GM21515 (cell line): ENCODE results near the gene NCLN.
"Not testable (repeated sequence)": the region's sequence is repeated elsewhere in the genome, so short reads cannot be mapped to it uniquely, and the experiment has no call there.

Experiments used
- ATAC-seq: cut with Tn5 transposase; IDR thresholded peaks from one replicate; pipeline ENCODE4 v1.9.1; 2021; ENCODE audit not compliant: unreplicated experiment

The NCLN gene

DNA sequence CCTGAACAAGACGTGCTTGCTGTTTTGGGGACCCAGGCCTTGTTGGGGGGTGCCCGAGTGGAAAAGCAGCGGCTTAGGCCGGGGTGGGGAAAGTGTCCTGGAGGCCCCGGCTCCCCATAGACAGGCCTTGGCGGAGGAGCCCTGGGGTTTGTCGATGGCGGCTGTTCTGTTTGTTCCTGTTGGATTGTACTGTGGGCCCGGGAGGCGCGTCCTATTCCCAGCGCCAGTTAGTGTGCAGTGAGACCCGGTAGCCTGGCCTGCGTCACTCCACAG, 11.1 kb downstream of the NCLN start:
- ATAC-seq, result no peak

DNA sequence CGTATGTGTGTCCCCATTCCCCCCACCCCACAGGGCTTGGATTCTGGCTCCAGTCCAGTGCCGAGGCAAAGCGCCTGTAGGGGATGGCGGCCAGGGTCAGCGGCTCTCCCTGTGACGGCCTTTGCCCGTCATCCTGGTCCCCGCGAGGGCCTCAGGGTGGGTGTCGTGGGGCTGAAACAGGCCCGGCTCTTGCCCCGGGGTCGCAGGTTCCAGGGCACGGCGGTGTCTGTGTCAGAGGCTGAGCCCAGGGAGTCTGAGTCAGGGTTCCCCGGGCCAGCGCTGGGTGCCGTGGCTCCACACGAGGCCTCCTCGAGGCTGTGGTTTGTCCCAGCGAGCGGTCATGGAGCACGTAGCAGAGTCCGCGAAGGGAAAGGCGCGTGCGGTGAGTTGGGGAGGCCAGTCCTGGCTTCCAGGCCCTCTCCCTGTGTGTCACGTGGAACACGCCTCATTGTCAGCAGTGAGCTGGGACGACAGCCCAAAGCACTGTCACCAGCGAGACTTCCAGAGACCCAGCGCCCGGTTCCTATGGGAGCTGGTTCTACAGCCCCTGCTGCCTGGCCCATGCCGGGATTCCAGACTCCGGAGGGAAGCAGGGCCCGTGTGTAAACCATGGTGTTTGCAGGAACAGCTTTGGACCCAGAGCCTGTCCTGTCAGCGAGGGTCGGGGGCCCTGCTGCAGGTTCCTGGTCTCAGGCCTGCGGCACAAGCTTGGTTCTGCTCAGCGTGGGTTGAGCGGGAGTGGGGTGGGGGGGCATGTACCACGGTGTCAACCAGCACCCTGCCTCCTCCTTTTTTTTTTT, 13.4 kb downstream of the NCLN start:
- no peak for ATAC-seq

GRCh38 chr19:3201072-3201700, 15.5 kb downstream of the NCLN start:
- ATAC-seq, result no peak

DNA sequence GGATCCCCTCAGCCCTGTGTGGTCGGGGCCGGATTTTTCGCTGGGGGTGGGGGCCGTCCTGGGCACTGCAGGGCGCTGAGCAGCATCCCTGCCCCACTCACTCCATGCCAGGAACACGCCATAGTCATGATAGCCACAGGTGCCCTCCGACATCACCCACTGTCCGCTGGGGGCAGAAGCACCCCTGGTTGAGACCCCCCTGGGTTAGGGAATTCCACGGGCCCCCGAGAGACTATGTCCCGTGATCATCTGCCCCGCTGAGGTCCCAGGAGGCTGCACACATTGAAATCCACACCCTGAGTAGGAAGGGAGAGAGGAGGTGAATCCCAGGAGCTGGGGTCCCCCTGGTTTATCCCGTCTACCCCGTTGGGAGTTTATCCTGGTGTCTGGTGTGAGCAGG, 16.2 kb downstream of the NCLN start:
- no peak for ATAC-seq

DNA sequence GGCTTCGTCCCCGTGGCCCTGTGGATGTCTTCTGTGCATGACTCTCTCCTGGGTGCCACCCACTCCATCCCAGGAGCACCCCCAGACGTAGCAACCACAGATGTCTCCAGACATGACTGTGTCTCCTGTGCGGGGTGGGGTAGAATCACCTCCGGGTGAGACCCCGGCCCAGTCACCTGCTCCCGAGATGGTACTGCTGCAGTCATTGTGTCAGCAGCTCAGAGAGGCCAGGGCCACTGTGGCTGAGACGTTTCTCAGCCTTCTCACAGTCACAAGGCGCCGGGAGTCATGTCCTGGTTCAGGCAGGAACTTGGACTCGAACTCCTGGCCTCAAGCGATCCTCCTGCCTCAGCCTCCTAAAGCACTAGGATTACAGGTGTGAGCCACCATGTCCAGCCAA, 16.6 kb downstream of the NCLN start:
- ATAC-seq, result no peak

- ATAC-seq, result not testable (repeated sequence)
Measured at GRCh38 chr19:3202895-3203294, 17.2 kb downstream of the NCLN start.

DNA sequence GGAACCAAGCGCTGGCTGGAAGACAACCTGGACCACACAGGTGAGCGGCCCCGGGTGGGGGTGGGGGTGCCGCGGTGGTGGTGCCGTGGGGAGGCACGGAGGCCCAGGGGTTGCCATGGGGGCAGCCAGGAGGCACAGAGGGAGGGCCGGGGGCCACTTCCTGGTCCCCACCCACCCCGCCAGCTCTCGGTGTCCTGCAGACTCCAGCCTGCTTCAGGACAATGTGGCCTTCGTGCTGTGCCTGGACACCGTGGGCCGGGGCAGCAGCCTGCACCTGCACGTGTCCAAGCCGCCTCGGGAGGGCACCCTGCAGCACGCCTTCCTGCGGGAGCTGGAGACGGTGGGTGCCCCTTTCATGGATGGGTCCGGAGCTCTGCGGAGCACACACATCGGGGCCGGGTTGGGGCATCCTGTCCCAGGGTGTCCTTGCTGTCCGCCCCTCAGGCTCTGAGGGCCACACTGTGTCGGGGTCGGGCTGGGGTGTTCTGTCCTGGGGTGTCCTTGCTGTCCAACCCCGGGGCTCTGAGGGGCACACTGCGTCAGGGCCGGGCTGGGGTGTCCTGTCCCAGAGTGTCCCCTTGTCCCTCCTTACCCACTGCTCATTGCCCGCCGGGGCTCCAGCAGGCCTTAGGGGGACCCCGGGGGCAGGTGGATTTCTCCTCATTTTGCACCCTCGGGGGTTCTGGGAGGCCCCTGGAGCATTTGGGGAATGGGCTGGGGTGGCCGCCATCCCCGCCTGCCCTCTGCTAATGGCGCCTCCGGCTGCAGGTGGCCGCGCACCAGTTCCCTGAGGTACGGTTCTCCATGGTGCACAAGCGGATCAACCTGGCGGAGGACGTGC, 18.3 kb downstream of the NCLN start:
- ATAC-seq, result no peak

DNA sequence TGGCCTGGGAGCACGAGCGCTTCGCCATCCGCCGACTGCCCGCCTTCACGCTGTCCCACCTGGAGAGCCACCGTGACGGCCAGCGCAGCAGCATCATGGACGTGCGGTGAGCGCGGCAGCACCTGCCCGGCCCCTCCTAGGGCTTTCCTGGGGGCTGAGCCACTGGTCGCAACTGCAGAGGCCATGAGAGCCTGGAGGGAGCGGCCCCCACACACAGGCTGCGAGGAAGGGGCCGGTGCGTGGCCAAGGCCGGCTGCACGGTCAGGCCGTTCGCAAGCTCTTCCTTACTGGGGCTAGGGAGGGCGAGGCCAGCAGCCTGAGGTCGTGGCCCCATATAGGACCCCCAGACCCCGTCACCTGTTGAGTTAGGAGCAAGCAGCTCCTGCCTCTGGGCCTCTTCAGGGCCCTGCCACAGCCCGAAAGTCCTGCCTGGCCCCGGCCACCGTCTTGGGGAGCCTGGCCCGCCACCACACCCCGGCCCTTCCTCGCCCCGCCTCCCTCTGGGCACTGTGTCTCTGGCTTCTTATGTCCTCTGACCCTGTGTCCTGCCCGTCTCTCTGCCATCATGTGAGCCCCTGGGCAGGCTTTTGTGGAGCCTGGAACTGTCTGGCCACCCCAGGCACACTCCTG, 19.0 kb downstream of the NCLN start:
- ATAC-seq, result no peak

DNA sequence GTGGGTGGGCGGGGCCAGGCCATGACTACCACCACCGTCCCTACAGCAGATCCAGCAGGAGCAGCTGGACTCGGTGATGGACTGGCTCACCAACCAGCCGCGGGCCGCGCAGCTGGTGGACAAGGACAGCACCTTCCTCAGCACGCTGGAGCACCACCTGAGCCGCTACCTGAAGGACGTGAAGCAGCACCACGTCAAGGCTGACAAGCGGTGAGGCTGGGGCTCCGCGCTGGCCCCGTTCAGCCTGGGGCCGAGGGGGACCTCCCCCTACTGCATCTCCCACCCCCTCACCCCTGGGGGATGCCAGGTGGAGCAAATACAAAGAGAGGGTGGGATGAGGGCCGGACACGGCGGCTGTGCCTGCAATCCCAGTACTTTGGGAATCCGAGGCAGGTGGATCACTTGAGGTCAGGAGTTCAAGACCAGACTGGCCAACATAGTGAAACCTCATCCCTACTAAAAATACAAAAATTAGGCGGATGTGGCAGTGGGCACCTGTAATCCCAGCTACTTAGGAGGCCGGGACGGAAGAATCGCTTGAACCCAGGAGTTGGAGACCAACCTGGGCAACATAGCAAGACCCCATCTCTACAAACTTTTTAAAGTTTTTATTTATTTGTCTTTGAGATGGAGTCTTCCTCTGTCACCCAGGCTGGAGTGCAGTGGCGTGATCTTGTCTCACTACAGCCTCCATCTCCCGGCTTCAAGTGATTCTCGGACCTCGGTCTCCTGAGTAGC, 20.7 kb downstream of the NCLN start:
- no peak for ATAC-seq

- no peak for ATAC-seq
Measured at GRCh38 chr19:3207461-3208242, 21.9 kb downstream of the NCLN start.

DNA sequence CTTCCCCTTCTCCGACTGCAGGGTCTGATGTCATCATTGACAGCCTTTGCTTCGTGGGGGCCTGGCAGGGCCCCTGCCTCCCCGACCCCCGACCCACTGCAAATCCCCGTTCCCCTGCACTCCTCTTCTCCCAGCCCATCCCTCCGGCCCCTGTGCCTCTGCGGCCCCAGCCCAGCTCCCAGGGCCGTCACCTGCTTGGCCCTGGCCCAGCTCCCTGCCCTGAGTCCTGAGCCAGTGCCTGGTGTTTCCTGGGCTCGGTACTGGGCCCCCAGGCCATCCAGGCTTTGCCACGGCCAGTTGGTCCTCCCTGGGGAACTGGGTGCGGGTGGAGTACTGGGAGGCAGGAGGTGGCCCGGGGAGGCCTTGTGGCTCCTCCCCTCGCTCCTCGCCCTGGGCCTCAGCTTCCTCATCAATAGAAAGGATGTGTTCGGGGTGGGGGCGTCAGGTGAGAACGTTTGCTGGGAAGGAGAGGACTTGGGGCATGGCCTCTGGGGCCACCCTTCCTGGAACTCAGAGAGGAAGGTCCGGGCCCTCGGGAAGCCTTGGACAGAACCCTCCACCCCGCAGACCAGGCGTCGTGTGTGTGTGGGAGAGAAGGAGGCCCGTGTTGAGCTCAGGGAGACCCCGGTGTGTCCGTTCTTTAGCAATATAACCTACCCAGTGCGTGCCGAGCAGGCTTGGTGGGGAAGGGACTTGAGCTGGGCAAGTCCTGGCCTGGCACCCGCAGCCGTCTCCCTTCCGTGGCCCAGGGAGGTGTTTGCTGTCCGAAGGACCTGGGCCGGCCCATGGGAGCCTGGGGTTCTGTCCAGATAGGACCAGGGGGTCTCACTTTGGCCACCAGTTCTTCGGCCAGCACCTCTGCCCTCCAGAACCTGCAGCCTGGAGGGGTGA, 22.8 kb downstream of the NCLN start:
- ATAC-seq, result no peak

DNA sequence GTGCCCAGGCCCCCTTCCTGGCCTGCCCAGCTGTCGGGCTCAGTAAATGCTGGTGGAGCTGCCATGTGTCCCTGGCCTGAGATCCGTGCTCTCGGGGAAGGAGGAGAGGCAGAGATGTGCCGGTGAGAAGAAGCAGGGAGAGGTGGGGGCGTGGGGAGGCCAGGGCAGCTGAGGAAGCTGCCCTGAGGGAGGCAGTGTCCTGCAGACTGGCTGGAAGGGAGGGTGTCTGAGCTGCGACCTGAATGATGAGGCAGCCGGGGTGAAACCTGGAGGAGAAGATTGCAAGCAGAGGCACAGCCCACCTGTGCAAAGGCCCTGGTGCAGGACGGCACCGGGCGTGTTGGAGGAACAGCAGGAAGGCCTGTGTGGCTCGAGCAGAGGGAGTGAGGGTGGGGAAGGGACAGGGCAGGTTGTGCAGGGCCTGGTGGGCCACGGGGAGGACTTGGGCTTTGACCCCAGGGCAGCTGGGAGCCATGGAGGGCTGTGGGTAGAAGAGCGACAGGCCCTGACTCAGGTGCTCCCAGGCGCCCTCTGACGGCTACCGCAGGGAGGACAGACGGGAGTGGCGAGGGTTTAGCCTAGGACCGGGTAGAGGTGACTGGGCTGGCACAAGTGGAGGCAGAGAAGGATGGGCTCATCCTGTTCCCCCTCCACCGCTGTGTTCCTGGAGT, 24.8 kb downstream of the NCLN start:
- ATAC-seq, result no peak

DNA sequence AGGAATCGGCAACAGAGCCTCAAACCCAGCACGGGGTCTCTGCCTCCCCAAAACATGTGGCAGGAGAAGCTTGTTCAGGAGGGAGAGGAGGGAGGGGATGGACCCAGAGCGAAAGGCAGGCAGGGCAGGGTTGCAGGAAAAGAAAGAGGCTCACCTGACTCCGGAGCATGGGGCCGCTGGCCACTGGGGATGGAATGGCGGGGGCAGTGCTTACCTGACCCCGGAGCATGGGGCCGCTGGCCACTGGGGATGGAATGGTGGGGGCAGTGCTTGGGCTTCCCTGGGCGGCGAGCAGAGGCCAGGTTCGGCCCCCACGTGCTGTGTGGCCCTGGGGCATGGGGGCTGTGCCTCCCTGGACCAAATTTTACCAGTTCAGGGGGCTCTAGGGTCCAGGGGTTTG, 25.5 kb downstream of the NCLN start:
- ATAC-seq, result no peak

GRCh38 chr19:3213159-3213558, 27.4 kb downstream of the NCLN start:
- ATAC-seq, result no peak

- ATAC-seq, result no peak
Measured at GRCh38 chr19:3216874-3217273, 31.1 kb downstream of the NCLN start.

DNA sequence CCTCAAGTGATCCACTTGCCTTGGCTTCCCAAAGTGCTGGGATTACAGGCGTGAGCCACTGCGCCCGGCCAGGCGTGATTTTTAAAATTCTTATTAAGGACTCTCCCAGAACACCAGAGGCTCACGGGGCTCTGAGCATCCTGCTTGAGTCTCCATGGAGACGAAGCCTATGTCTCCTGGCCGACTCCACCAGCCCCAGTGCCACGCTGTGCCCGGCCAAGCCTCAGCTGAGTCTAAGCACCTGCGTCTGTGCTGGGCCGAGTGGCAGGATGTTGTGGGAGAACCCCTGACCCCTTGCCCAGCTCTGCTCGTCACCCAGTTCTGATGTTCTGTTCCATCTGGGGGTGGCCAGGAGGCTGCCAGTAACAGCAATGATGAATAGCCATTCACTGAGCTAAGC, 34.8 kb downstream of the NCLN start:
- ATAC-seq, result no peak

DNA sequence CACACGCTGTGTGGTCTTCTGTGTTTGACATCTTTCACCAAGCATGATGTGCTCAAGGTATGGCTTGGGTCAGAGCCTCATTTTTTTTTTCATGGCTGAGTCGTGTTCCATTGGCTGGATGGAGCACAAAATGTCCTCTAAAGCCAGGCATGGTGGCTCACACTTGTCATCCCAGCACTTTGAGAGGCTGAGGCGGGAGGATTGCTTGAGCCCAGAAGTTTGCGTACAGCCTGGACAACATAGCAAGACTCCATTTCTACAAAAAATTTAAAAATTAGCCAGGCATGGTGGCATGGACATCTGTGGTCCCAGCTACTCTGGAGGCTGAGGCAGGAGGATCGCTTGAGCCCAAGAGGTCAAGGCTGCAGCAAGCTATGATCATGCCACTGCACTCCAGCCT, 35.8 kb downstream of the NCLN start:
- ATAC-seq, result not testable (repeated sequence)

GRCh38 chr19:3222709-3223108, 37.0 kb downstream of the NCLN start:
- no peak for ATAC-seq
